Liver (tissue), 2 donors: ENCODE data around the gene C22orf23.
"Not testable (repeated sequence)": the region's sequence is repeated elsewhere in the genome, so short reads cannot be mapped to it uniquely, and the experiment has no call there.

Source experiments
- RXRA ChIP-seq, 2 donors: IDR thresholded peaks; 2 replicates each; pipeline ENCODE4 v1.6.1; 2017 to 2018; ENCODE audit warnings: antibody characterized with exemption in 2 of 2, mild to moderate bottlenecking in 1 of 2
- TAF1 ChIP-seq: conservative IDR thresholded peaks from 2 replicates; pipeline ENCODE4 v1.6.1; 2016; ENCODE audit warnings: antibody characterized with exemption, mild to moderate bottlenecking
- TF ChIP-seq, protein P1 (sequence below): IDR thresholded peaks from 2 replicates; pipeline ENCODE4 v1.6.1; 2016; ENCODE audit warnings: antibody characterized with exemption
- TF ChIP-seq, protein P2 (sequence below): IDR thresholded peaks from 2 replicates; pipeline ENCODE4 v1.6.1; 2016; ENCODE audit warnings: antibody characterized with exemption
- donor health status: healthy.

DNA sequence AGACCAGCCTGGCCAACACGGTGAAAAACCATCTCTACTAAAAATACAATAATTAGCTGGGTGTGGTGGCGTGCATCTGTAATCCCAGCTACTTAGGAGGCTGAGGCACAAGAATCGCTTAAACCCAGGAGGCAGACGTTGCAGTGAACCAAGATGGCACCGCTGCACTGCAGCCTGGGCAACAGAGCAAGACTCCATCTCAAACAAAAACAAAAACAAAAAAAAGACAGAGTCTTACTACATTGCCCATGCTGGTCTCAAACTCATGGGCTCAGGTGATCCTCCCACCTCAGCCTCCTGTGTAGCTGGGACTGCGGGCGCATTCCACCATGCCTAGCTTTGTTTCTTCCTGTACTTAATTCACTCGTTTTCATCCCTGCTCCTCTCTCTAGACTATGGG is 22.6 kb upstream of the C22orf23 start:
- TF ChIP-seq RXRA (IDR thresholded peaks at IDR 0.05); TAF1: not testable (repeated sequence)
- TF ChIP-seq, protein P1, sequence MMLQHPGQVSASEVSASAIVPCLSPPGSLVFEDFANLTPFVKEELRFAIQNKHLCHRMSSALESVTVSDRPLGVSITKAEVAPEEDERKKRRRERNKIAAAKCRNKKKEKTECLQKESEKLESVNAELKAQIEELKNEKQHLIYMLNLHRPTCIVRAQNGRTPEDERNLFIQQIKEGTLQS = not testable (repeated sequence)
- TF ChIP-seq, protein P2, sequence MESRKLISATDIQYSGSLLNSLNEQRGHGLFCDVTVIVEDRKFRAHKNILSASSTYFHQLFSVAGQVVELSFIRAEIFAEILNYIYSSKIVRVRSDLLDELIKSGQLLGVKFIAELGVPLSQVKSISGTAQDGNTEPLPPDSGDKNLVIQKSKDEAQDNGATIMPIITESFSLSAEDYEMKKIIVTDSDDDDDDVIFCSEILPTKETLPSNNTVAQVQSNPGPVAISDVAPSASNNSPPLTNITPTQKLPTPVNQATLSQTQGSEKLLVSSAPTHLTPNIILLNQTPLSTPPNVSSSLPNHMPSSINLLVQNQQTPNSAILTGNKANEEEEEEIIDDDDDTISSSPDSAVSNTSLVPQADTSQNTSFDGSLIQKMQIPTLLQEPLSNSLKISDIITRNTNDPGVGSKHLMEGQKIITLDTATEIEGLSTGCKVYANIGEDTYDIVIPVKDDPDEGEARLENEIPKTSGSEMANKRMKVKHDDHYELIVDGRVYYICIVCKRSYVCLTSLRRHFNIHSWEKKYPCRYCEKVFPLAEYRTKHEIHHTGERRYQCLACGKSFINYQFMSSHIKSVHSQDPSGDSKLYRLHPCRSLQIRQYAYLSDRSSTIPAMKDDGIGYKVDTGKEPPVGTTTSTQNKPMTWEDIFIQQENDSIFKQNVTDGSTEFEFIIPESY = not testable (repeated sequence)
